Activated T-helper 2 cell treated with anti-CD3 and anti-CD28 coated beads, Interferon-gamma antibody, Interleukin-2, Interleukin-4, amounts not matched to agents 10 μg/mL and 5 μg/mL and 100 μg/mL, durations not matched to agents 14 hours and 24 hours and 36 hours (primary cell): ENCODE measurements around the gene KCNIP4. TPM values are rescaled to one million over a fixed set of nuclear protein-coding genes. Genes with fewer than 3 reads are reported as not detected.

Source experiments
- DNase-seq: peaks from one replicate; pipeline ENCODE4 v3.0.0; 2021; ENCODE audit warnings: low spot score
- H3K27ac Mint-ChIP-seq: one replicate; pipeline ENCODE4 v1.8.0; 2021; ENCODE audit warnings: mixed read lengths
- H3K27me3 Mint-ChIP-seq: one replicate; pipeline ENCODE4 v1.8.0; 2021; ENCODE audit warnings: low read depth, mixed read lengths
- H3K36me3 Mint-ChIP-seq: one replicate; pipeline ENCODE4 v1.8.0; 2021; ENCODE audit warnings: low read depth, mixed read lengths
- H3K4me1 Mint-ChIP-seq: one replicate; pipeline ENCODE4 v1.8.0; 2021; ENCODE audit warnings: low read depth, mixed read lengths
- H3K4me3 Mint-ChIP-seq: one replicate; pipeline ENCODE4 v1.8.0; 2021; ENCODE audit warnings: low read depth, mild to moderate bottlenecking, moderate library complexity, mixed read lengths
- H3K9me3 Mint-ChIP-seq: one replicate; pipeline ENCODE4 v1.8.0; 2021; ENCODE audit warnings: mixed read lengths
- intact Hi-C: fragments of 100-400 bp; cut with micrococcal nuclease; formaldehyde crosslinking; loops from one replicate; pipeline ENCODE4 v1.15.1; 2023
- total RNA-seq: library from RNA; stranded (reverse); gene quantifications from 2 replicates; pipeline ENCODE4 v1.2.3, GENCODE V29; 2022

The KCNIP4 gene
- total RNA-seq, 1 donor from 2014 or later = not detected

DNA sequence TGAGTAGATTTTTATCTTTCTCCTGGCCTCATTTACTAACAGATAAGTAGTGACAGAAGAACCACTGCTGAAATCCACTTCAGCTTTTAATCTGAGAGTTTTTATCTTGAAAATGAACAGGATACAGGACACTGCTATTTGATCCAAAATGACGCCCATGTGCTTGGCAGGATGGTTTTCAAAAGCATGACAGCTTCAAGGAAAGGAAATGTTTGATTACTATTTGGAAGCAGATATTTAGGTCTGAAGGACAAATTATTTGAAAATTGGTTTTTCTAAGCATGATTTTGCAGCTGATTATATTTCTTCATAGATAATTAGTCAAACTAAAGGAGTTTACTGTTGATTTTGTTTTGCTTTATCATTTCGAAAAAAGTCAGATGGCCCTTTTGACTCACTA, 1237.2 kb downstream of the KCNIP4 start:
- Mint-ChIP-seq H3K27ac (no peak overlapping the region), H3K4me1 (no peaks in the 10 kb centered on the region), H3K36me3 (peaks cover 30% of the 10 kb centered on the region), H3K9me3 (peaks cover 2% of the 10 kb centered on the region), H3K27me3 (no peaks in the 10 kb centered on the region), H3K4me3 (no peak overlapping the region)
- no peak for DNase-seq
- intact Hi-C loops = no loop called here

DNA sequence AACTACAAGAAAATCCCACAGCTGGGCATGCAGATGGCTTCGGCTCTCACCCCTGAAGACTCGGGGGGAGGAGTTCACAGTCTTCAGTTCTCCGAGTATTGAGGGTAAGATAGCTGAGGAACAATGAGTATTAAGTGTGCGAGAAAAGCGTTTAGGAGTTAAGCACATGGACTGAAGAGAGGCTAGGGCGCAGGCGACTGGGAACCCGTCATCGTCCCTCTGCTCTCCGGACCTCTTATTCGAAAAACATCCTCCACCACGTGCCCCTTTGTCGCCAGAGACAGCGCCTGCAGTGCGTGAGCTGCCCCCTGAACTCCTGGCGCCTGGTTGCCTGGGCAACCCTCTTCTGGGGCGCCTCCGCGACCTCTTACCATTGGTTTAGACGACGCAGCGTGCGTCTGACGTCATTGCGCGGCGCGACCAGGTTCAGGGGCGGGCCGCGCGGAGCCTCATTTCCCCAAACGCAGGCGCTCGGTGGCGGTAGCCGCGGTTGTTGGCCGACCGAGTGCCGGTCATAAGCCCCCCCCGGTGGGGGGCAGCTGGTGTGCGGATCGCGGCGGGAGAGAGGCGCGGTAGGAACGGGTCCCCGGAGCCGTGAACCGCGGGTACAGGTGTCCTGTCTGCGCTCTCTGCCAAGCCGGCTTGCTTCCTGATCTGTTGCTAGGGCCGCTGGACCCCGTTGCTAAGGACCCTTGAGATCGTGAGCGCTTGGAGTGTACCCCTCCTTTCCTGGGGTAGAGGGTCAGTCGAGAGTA, 1248.4 kb downstream of the KCNIP4 start, which contains the start of gene PACRGL:
Gene PACRGL (plus strand): TSS at position 452 of the 755 bp plus-strand sequence. CDS start 4,024 bp downstream, outside the sequence.
- peak within 1 kb of the TSS; percentile 92 for H3K4me3 Mint-ChIP-seq
- H3K27me3 Mint-ChIP-seq = no peaks in the 10 kb centered on the region
- peak; percentile 88 for DNase-seq
- peaks cover 12% of the 10 kb centered on the region for H3K36me3 Mint-ChIP-seq
- H3K27ac Mint-ChIP-seq = peak within 1 kb of the TSS; percentile 83
- intact Hi-C loops = no loop called here
- no peaks in the 10 kb centered on the region for H3K9me3 Mint-ChIP-seq
- peaks cover 21% of the 10 kb centered on the region for H3K4me1 Mint-ChIP-seq

- Mint-ChIP-seq H3K4me1 (peaks cover 21% of the 10 kb centered on the region), H3K27ac (no peak overlapping the region), H3K27me3 (no peaks in the 10 kb centered on the region), H3K36me3 (peaks cover under 1% of the 10 kb centered on the region), H3K4me3 (peak overlapping the region; percentile 71), H3K9me3 (no peaks in the 10 kb centered on the region)
- intact Hi-C loops = no loop called here
- no peak for DNase-seq
Observed at GRCh38 chr4:20698820-20699219, 1249.8 kb downstream of the KCNIP4 start.

DNA sequence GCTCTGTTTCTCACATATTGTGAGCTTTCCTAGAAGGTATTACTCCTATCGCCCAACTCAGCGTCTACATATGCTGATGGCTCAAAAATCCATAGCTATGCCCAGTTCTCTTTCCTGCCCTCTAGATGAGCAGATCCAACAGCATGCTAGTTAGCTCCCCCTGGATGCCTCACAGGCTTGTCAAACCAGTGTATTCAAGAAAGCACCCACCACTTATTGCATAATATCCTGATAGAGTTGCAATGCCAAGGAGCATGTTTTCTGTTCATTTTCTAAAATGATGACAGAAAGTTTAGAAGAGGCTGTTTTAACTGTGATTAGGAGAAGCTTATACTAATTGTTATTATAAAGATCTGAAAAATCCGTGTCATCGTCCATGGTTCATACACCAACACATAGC, 1250.2 kb downstream of the KCNIP4 start:
- Mint-ChIP-seq H3K4me1 (peaks cover 21% of the 10 kb centered on the region), H3K27me3 (no peaks in the 10 kb centered on the region), H3K36me3 (no peaks in the 10 kb centered on the region), H3K4me3 (no peak overlapping the region), H3K9me3 (no peaks in the 10 kb centered on the region), H3K27ac (no peak overlapping the region)
- intact Hi-C loops = no loop called here
- DNase-seq = no peak

- Mint-ChIP-seq H3K4me3 (no peak overlapping the region), H3K4me1 (peaks cover 16% of the 10 kb centered on the region), H3K27me3 (no peaks in the 10 kb centered on the region), H3K9me3 (no peaks in the 10 kb centered on the region), H3K36me3 (no peaks in the 10 kb centered on the region), H3K27ac (no peak overlapping the region)
- no peak for DNase-seq
- intact Hi-C loops = no loop called here
Observed at GRCh38 chr4:20696815-20697214, 1251.8 kb downstream of the KCNIP4 start.

DNA sequence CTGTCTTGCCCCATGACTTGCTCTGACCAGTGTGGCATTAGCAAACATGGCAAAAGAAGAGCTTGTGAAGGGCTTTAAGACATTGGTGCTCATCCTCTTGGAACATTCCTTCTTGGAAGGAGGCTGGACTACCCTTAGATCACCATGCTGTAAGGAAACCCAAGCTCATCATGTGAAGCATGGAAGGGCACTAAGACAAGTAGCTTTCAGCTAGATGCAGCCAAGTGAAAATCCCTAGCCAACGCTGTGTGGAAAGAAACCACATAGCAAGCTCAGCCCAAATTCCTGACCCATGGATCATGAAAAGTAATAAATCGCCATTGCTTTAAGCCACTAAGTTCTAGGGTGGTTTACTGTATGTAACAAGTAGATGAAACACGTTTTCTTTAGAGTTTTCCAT, 1260.7 kb downstream of the KCNIP4 start:
- Mint-ChIP-seq H3K4me1 (no peaks in the 10 kb centered on the region), H3K27me3 (peaks cover 7% of the 10 kb centered on the region), H3K27ac (no peak overlapping the region), H3K36me3 (no peaks in the 10 kb centered on the region), H3K9me3 (no peaks in the 10 kb centered on the region), H3K4me3 (no peak overlapping the region)
- intact Hi-C loops = no loop called here
- DNase-seq = no peak

DNA sequence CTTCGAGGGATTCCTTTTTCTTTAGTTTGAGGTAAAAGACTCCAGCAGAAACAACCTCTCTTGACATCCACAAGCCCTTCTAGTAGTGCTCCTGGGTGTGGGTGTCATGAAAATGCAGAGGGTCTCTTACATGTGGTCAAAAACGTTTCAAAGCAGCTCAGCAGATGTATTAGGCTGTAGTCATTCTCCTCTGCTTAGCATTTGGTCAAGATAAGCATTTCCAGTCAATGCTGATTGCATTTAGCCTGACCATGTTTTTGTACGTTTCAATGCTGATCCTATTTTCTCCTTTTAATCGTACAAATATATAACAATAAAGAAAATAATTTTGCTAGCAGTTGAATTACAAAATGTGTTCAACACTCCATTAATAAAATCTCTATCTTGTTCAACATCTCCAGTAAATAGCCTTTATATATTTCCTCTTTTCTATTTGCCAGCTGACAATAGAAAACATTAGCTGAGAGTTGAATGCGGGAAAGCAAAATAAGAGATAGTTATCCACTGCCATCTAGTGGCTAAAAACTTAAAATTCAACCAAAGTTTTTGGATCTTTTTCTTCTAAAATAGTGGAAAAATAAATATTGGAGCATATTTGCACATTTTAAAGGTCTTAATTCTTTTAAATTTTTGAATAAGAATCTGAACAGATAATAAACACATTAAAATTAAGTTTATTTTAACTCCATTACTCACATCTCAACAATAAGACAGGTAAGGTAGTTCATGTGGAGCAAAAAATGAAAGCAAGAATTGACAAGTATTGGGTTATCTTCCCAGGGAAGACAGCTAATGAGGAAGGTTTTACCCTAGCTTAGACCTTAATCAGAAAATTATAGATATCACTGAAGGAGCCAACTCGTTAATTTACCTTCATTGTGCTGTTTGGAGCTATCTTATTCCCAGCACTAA, 1263.5 kb downstream of the KCNIP4 start:
- no peak overlapping the region for H3K4me3 Mint-ChIP-seq
- no peaks in the 10 kb centered on the region for H3K36me3 Mint-ChIP-seq
- peaks cover 6% of the 10 kb centered on the region for H3K27me3 Mint-ChIP-seq
- H3K9me3 Mint-ChIP-seq = no peaks in the 10 kb centered on the region
- H3K27ac Mint-ChIP-seq = no peak overlapping the region
- DNase-seq = no peak
- intact Hi-C loops = loop anchor here (1.0 to 5.0 kb wide), 4 partner anchors 262 to 1998 kb away; no protein-coding TSS in a partner anchor
- H3K4me1 Mint-ChIP-seq = no peaks in the 10 kb centered on the region

DNA sequence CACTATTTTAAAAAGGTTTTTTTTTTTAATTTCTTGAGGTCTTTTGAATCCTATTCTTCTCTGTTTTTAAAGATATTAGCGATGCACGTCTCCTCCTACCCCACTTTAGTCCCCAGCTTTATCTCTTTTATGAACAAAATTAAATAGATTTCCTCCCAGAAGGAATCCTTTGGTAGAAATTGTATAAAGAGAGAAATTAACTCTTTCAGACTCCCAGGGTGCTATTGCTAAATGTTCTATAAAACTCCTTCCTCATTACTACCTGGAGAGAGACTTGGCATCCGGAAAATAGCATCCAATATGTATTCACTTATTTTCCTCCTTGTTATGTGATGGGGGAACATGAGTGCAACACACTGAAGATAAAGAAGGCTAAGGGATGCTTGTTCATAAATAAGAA, 1264.8 kb downstream of the KCNIP4 start:
- intact Hi-C loops = loop anchor here (5.0 kb wide), 1 partner anchor 1996 kb away; no protein-coding TSS in a partner anchor
- no peaks in the 10 kb centered on the region for H3K4me1 Mint-ChIP-seq
- no peaks in the 10 kb centered on the region for H3K9me3 Mint-ChIP-seq
- DNase-seq = no peak
- no peaks in the 10 kb centered on the region for H3K36me3 Mint-ChIP-seq
- H3K4me3 Mint-ChIP-seq = no peak overlapping the region
- peaks cover 3% of the 10 kb centered on the region for H3K27me3 Mint-ChIP-seq
- no peak overlapping the region for H3K27ac Mint-ChIP-seq

GRCh38 chr4:20682853-20683252, 1265.7 kb downstream of the KCNIP4 start:
- peaks cover 3% of the 10 kb centered on the region for H3K27me3 Mint-ChIP-seq
- DNase-seq = no peak
- no peaks in the 10 kb centered on the region for H3K4me1 Mint-ChIP-seq
- no peak overlapping the region for H3K4me3 Mint-ChIP-seq
- intact Hi-C loops = loop anchor here (5.0 kb wide), 1 partner anchor 1996 kb away; no protein-coding TSS in a partner anchor
- H3K9me3 Mint-ChIP-seq = no peaks in the 10 kb centered on the region
- no peak overlapping the region for H3K27ac Mint-ChIP-seq
- no peaks in the 10 kb centered on the region for H3K36me3 Mint-ChIP-seq

- Mint-ChIP-seq H3K27me3 (peaks cover 3% of the 10 kb centered on the region), H3K36me3 (no peaks in the 10 kb centered on the region), H3K27ac (no peak overlapping the region), H3K9me3 (no peaks in the 10 kb centered on the region), H3K4me1 (no peaks in the 10 kb centered on the region), H3K4me3 (no peak overlapping the region)
- DNase-seq = no peak
- intact Hi-C loops = loop anchor here (5.0 kb wide), 1 partner anchor 1994 kb away; no protein-coding TSS in a partner anchor
Observed at GRCh38 chr4:20681271-20681670, 1267.3 kb downstream of the KCNIP4 start.

- H3K4me1 Mint-ChIP-seq = no peaks in the 10 kb centered on the region
- no peak for DNase-seq
- peaks cover 3% of the 10 kb centered on the region for H3K27me3 Mint-ChIP-seq
- no peaks in the 10 kb centered on the region for H3K36me3 Mint-ChIP-seq
- H3K4me3 Mint-ChIP-seq = no peak overlapping the region
- intact Hi-C loops = loop anchor here (5.0 kb wide), 1 partner anchor 1993 kb away; no protein-coding TSS in a partner anchor
- H3K27ac Mint-ChIP-seq = no peak overlapping the region
- H3K9me3 Mint-ChIP-seq = no peaks in the 10 kb centered on the region
Observed at GRCh38 chr4:20680736-20681135, 1267.8 kb downstream of the KCNIP4 start.

- Mint-ChIP-seq H3K27ac (no peak overlapping the region), H3K27me3 (peaks cover 3% of the 10 kb centered on the region), H3K9me3 (no peaks in the 10 kb centered on the region), H3K4me1 (no peaks in the 10 kb centered on the region), H3K4me3 (no peak overlapping the region), H3K36me3 (no peaks in the 10 kb centered on the region)
- no peak for DNase-seq
- intact Hi-C loops = loop anchor here (5.0 kb wide), 1 partner anchor 1993 kb away; no protein-coding TSS in a partner anchor
Observed at GRCh38 chr4:20679951-20680350, 1268.6 kb downstream of the KCNIP4 start.
